ENCODE data around the gene PCA3. TPM values are rescaled to one million over a fixed set of nuclear protein-coding genes. Genes with fewer than 3 reads are reported as not detected.
"Not testable (repeated sequence)": the region's sequence is repeated elsewhere in the genome, so short reads cannot be mapped to it uniquely, and the experiment has no call there.

Gene PCA3
- polyA plus RNA-seq, 3 donors from 2014 or later = not detected

DNA sequence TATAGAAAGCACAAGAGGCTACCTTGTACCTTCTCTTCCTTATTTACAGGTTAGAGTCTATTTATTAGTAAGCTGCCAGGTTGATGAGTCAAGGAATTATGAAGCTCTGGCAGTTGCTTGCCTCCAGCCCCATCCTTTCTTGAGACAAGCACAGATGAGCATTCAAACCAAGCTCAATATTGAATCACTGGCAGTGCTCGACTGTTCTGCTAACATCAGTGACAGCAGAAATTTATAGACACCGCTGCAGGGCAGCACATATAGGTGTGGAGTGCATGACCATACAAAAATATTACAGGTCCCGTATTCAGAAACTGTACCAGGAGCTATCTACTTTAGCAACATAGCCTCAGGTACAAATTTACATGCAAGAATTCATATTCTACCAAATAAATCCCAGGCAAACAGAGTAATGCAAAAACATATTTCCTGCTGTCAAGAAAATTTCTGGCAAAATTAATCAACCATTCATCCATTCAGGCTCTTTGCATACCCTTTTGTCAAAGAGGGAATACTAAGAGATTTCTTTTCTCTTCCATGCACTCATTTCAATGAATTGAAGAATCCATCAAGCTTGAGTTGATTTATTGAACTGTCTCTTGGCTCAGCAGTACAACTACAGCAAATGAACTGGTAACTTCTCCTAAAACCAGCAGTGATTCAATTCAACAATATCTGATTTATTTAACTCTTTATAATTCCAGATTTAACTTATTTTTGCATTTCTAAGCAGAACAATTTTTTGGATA lies 26.9 kb upstream of the PCA3 start:
- peaks cover 0 to 2% (median 0%) of the 10 kb centered on the region in 6 donors for H3K9me3 Mint-ChIP-seq
- peaks cover 0 to 3% (median 0%) of the 10 kb centered on the region in 3 donors for H3K27me3 Mint-ChIP-seq (ENCODE audit: low read depth in 3 of 3)
- no peak overlapping the region for H3K4me3 Mint-ChIP-seq
- no peak overlapping the region for H3K27ac Mint-ChIP-seq
- DNase-seq = no peak
- no peaks in the 10 kb centered on the region for H3K36me3 Mint-ChIP-seq
- no peaks in the 10 kb centered on the region for H3K4me1 Mint-ChIP-seq

GRCh38 chr9:76738402-76738801 lies 25.8 kb upstream of the PCA3 start:
- H3K27me3 Mint-ChIP-seq (ENCODE audit: low read depth in 3 of 3) = peaks cover 0 to 6% (median 0%) of the 10 kb centered on the region in 3 donors
- H3K36me3 Mint-ChIP-seq = no peaks in the 10 kb centered on the region
- H3K4me3 Mint-ChIP-seq = no peak overlapping the region
- no peak for DNase-seq
- no peak overlapping the region for H3K27ac Mint-ChIP-seq
- H3K4me1 Mint-ChIP-seq = no peaks in the 10 kb centered on the region
- H3K9me3 Mint-ChIP-seq = peaks cover 0 to 3% (median 0%) of the 10 kb centered on the region in 6 donors

DNA sequence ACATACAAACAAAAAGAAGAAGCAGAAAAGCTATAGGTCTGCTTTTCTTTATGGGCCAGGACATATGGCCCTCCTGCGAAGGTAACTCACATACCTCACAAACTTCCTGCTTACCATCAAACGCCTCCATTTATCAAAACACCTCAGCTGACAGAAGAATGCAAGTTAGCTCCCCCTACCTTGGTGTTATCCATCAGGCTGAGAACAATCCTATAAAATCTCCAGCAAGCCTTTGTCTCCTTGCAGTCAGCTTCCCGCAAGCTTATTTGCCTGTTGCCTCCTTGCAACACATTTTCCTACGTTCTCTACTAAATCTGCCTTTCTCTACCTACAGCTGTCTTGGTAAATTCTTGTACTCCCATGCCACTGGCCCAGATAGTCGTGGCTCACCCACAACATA lies 22.7 kb upstream of the PCA3 start:
- peaks cover 4 to 11% (median 6%) of the 10 kb centered on the region in 3 donors for H3K27me3 Mint-ChIP-seq (ENCODE audit: low read depth in 3 of 3)
- H3K4me3 Mint-ChIP-seq = no peak overlapping the region
- H3K4me1 Mint-ChIP-seq = no peaks in the 10 kb centered on the region
- no peak for DNase-seq
- no peak overlapping the region for H3K27ac Mint-ChIP-seq
- H3K9me3 Mint-ChIP-seq = peaks cover 0 to 3% (median 0%) of the 10 kb centered on the region in 6 donors
- no peaks in the 10 kb centered on the region for H3K36me3 Mint-ChIP-seq

DNA sequence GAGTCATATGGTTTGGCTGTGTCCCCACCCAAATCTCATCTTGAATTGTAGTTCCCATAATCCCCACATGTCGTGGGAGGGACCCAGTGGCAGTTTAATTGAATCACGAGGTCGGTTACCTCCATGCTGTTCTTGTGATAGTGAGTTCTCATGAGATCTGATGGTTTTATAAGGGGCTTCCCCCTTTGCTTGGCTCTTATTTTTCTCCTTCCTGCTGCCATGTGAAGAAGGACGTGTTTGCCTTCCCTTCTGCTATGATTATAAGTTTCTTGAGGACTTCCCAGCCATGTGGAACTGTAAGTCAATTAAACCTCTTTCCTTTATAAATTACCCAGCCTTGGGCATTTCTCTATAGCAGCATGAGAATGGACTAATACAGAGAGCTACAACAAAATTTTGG lies 21.3 kb upstream of the PCA3 start:
- not testable (repeated sequence) for H3K9me3 Mint-ChIP-seq, H3K36me3 Mint-ChIP-seq, DNase-seq, H3K4me1 Mint-ChIP-seq, H3K4me3 Mint-ChIP-seq, H3K27ac Mint-ChIP-seq
- H3K27me3 Mint-ChIP-seq (ENCODE audit: low read depth in 3 of 3) = peaks cover 4 to 11% (median 6%) of the 10 kb centered on the region in 3 donors

DNA sequence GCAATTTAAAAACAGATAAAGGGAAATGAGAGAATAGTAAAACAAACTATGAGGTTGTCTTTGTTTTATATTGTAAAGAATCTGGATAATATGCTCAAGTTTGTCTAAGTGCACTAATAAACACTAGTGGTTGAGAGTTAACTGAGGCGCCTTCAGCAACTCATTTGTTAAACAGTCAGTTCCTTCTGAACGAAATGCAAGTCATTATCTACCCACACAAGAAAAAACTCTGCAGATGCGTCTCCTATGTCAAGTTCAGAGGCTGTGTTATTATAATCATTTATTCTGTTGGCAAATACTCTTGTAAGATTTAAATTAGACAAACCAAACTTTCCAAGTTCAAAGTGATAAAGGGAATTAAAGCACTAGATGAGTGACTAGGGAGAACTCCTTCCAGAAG lies 20.3 kb upstream of the PCA3 start:
- peaks cover 4 to 11% (median 8%) of the 10 kb centered on the region in 3 donors for H3K27me3 Mint-ChIP-seq (ENCODE audit: low read depth in 3 of 3)
- no peaks in the 10 kb centered on the region for H3K4me1 Mint-ChIP-seq
- H3K9me3 Mint-ChIP-seq = peaks cover 0 to 3% (median 0%) of the 10 kb centered on the region in 6 donors
- H3K36me3 Mint-ChIP-seq = no peaks in the 10 kb centered on the region
- no peak overlapping the region for H3K27ac Mint-ChIP-seq
- H3K4me3 Mint-ChIP-seq = no peak overlapping the region
- no peak for DNase-seq

DNA sequence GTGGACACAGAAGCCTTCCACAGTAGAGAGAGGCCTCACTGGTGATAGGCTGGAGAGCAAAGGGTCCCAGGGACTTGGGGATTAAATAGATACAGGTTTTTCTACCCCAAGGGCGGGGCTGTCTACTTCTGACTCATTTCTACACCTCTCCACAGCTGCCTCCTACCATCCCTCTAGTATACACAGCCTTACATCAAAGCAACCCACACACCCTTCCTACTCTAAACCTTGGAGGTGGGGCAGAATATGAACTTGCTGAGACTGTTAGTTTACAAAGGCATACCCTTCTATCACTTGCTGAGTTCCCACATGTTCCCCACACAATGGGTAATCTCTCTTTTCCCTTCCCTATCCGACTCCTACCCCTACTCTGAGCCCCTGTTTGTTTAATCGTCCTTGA lies 19.9 kb upstream of the PCA3 start:
- Mint-ChIP-seq H3K9me3 (peaks cover 0 to 3% (median 0%) of the 10 kb centered on the region in 6 donors), H3K36me3 (no peaks in the 10 kb centered on the region), H3K4me1 (no peaks in the 10 kb centered on the region), H3K27me3 (ENCODE audit: low read depth in 3 of 3) (peaks cover 4 to 11% (median 8%) of the 10 kb centered on the region in 3 donors), H3K4me3 (no peak overlapping the region), H3K27ac (no peak overlapping the region)
- no peak for DNase-seq

GRCh38 chr9:76751001-76751400 lies 13.2 kb upstream of the PCA3 start:
- no peaks in the 10 kb centered on the region for H3K36me3 Mint-ChIP-seq
- no peak for DNase-seq

DNA sequence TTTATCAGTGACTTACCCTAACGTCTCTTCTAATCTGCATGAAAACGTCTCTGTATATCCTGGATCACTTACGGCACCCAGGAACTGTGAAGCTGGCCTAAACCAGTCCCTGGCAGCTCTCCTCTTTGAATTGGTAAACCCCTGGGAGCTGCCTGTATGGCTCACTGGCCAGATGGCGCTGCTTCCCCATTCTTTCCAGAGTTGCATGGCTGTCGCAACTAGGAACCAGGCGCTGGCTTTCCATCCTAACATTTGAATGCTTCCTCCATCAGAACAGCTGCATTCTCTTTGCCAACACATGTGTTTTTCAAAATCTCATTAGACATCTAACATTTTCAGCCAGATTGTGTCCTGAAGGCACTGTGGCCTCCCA lies 8.0 kb upstream of the PCA3 start:
- Mint-ChIP-seq H3K9me3 (no peaks in the 10 kb centered on the region), H3K27me3 (ENCODE audit: low read depth in 3 of 3) (peaks cover 0 to 5% (median 3%) of the 10 kb centered on the region in 3 donors), H3K4me1 (no peaks in the 10 kb centered on the region), H3K36me3 (no peaks in the 10 kb centered on the region), H3K4me3 (no peak overlapping the region), H3K27ac (no peak overlapping the region)
- no peak for DNase-seq

More at GRCh38 chr9:76751001-76751400, 13.2 kb upstream of the PCA3 start:
- no peak overlapping the region for H3K4me3 Mint-ChIP-seq
- no peaks in the 10 kb centered on the region for H3K4me1 Mint-ChIP-seq
- H3K27me3 Mint-ChIP-seq (ENCODE audit: low read depth in 3 of 3) = peaks cover 0 to 5% (median 2%) of the 10 kb centered on the region in 3 donors
- no peaks in the 10 kb centered on the region for H3K9me3 Mint-ChIP-seq
- no peak overlapping the region for H3K27ac Mint-ChIP-seq

DNA sequence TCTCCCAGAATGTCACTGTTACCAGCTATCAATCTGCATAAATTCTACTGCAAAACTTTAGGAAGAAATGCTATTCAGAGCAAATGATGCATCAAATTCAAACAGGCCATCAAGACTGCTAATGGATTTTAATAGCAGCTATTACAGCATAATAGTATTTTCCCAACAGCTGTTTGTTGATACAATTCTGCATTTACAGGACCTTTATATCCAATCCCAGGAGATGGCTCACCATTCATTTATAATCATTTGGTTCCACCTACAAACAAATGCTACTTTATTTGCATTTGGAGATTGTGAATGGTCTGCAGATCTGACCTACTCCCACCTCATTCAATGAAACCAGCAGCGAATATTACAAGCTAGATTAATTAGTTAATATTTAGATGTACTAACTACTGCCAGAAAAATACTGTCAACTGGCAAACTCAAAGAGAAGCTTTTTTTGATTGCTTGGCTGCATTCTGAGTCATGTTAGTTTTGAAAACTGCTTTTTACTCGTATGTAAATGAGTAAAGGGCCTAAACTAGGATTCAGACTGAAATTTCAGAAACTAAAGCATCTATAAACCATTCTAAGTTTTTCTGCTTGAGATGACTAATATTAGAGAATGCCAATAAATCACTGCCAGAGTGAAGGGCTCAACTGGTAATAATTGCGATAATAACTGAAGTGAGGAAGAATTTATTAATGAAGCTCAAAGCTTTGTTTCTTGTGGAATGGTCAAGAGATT lies 7.1 kb upstream of the PCA3 start:
- Mint-ChIP-seq H3K36me3 (no peaks in the 10 kb centered on the region), H3K4me1 (no peaks in the 10 kb centered on the region), H3K4me3 (no peak overlapping the region), H3K9me3 (no peaks in the 10 kb centered on the region), H3K27me3 (ENCODE audit: low read depth in 3 of 3) (peaks cover 0 to 5% (median 3%) of the 10 kb centered on the region in 3 donors), H3K27ac (no peak overlapping the region)
- no peak for DNase-seq

- Mint-ChIP-seq H3K36me3 (no peaks in the 10 kb centered on the region), H3K27ac (no peak overlapping the region)
Measured at GRCh38 chr9:76758476-76758875, 5.8 kb upstream of the PCA3 start.

GRCh38 chr9:76759732-76760131 lies 4.5 kb upstream of the PCA3 start:
- Mint-ChIP-seq H3K4me3 (no peak overlapping the region), H3K9me3 (no peaks in the 10 kb centered on the region), H3K27ac (no peak overlapping the region), H3K27me3 (ENCODE audit: low read depth in 3 of 3) (peaks cover 2 to 4% (median 3%) of the 10 kb centered on the region in 3 donors), H3K36me3 (no peaks in the 10 kb centered on the region), H3K4me1 (no peaks in the 10 kb centered on the region)
- no peak for DNase-seq

More at GRCh38 chr9:76758476-76758875, 5.8 kb upstream of the PCA3 start:
- H3K4me3 Mint-ChIP-seq = no peak overlapping the region
- H3K4me1 Mint-ChIP-seq = no peaks in the 10 kb centered on the region
- H3K9me3 Mint-ChIP-seq = no peaks in the 10 kb centered on the region
- peaks cover 2 to 6% (median 4%) of the 10 kb centered on the region in 3 donors for H3K27me3 Mint-ChIP-seq (ENCODE audit: low read depth in 3 of 3)
- DNase-seq = no peak

- Mint-ChIP-seq H3K36me3 (no peaks in the 10 kb centered on the region), H3K27ac (no peak overlapping the region), H3K9me3 (no peaks in the 10 kb centered on the region), H3K4me3 (no peak overlapping the region), H3K4me1 (no peaks in the 10 kb centered on the region), H3K27me3 (ENCODE audit: low read depth in 3 of 3) (peaks cover 1 to 4% (median 3%) of the 10 kb centered on the region in 3 donors)
- DNase-seq = no peak
Measured at GRCh38 chr9:76761448-76761847, 2.8 kb upstream of the PCA3 start.

DNA sequence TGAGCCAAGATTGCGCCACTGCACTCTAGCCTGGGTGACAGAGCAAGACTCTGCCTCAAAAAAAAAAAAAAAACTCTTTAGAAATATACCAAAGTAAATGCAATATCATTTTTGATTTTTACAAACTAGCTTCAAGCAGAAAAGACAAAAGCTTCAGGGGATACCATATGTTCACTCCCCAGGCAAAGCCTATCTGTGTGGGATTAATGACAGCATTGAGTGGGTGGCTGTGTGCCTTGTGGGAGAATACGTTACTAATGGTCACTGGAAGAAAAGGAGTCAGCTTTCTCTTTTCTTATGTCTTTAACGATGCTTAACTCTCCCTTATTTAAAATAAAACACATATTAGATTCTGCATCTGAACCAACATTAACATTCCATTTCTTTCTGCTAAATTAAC lies 1.9 kb downstream of the PCA3 start:
- H3K36me3 Mint-ChIP-seq = no peaks in the 10 kb centered on the region
- no peak overlapping the region for H3K27ac Mint-ChIP-seq
- no peak for DNase-seq
- H3K9me3 Mint-ChIP-seq = peaks cover 0 to 2% (median 0%) of the 10 kb centered on the region in 6 donors
- H3K27me3 Mint-ChIP-seq (ENCODE audit: low read depth in 3 of 3) = peaks cover 1 to 9% (median 7%) of the 10 kb centered on the region in 3 donors
- no peak overlapping the region for H3K4me3 Mint-ChIP-seq
- H3K4me1 Mint-ChIP-seq = no peaks in the 10 kb centered on the region

- H3K9me3 Mint-ChIP-seq = peaks cover 0 to 2% (median 0%) of the 10 kb centered on the region in 6 donors
- peaks cover 0 to 8% (median 8%) of the 10 kb centered on the region in 3 donors for H3K27me3 Mint-ChIP-seq (ENCODE audit: low read depth in 3 of 3)
- H3K4me1 Mint-ChIP-seq = no peaks in the 10 kb centered on the region
- no peak overlapping the region for H3K27ac Mint-ChIP-seq
- DNase-seq = no peak
- no peaks in the 10 kb centered on the region for H3K36me3 Mint-ChIP-seq
- no peak overlapping the region for H3K4me3 Mint-ChIP-seq
Measured at GRCh38 chr9:76772686-76773445, 8.6 kb downstream of the PCA3 start.
